Mesothelial cell of epicardium (in vitro differentiated cells): ENCODE measurements around the gene CRELD2. TPM values are rescaled to one million over a fixed set of nuclear protein-coding genes. Genes with fewer than 3 reads are reported as not detected.

Experiments
- DNase-seq, 2 experiments: peaks; one replicate each; pipeline ENCODE4 v3.0.0; 2021; ENCODE audit warnings: low spot score in 2 of 2; ENCODE audit not compliant: unreplicated experiment in 2 of 2
- H3K27ac Mint-ChIP-seq: 2 replicates; pipeline ENCODE4 v1.8.0; 2021; ENCODE audit warnings: mixed read lengths
- H3K27me3 Mint-ChIP-seq: 2 replicates; pipeline ENCODE4 v1.8.0; 2021; ENCODE audit warnings: low read depth, mixed read lengths
- H3K36me3 Mint-ChIP-seq: 2 replicates; pipeline ENCODE4 v1.8.0; 2021; ENCODE audit warnings: mixed read lengths
- H3K4me1 Mint-ChIP-seq: 2 replicates; pipeline ENCODE4 v1.8.0; 2021; ENCODE audit warnings: mixed read lengths
- H3K4me3 Mint-ChIP-seq: 2 replicates; pipeline ENCODE4 v1.8.0; 2021; ENCODE audit warnings: mild to moderate bottlenecking, moderate library complexity, mixed read lengths
- H3K9me3 Mint-ChIP-seq: 2 replicates; pipeline ENCODE4 v1.8.0; 2021; ENCODE audit warnings: mixed read lengths
- CTCF ChIP-seq: fragments of 200-600 bp; sonication (generic); IDR thresholded peaks from one replicate; pipeline ENCODE4 v1.5.0; 2021; ENCODE audit warnings: antibody characterized with exemption; ENCODE audit not compliant: unreplicated experiment
- total RNA-seq: library from RNA; stranded (reverse); gene quantifications from 3 replicates; pipeline ENCODE4 v1.2.1, GENCODE V29; 2021

The CRELD2 gene
- total RNA-seq, 1 donor from 2014 or later: 41.4 TPM

- DNase-seq: no peak
- no peaks in the 10 kb centered on the region for H3K36me3 Mint-ChIP-seq
- no peak overlapping the region for H3K4me3 Mint-ChIP-seq
- TF ChIP-seq CTCF: no peak
- H3K27me3 Mint-ChIP-seq: no peaks in the 10 kb centered on the region
- no peak overlapping the region for H3K27ac Mint-ChIP-seq
- peaks cover 7% of the 10 kb centered on the region for H3K4me1 Mint-ChIP-seq
- H3K9me3 Mint-ChIP-seq: no peaks in the 10 kb centered on the region
Measured at GRCh38 chr22:49926916-49927315, 8.5 kb downstream of the CRELD2 start.

GRCh38 chr22:49927483-49928184, 9.2 kb downstream of the CRELD2 start:
- peaks cover 7% of the 10 kb centered on the region for H3K4me1 Mint-ChIP-seq
- no peak overlapping the region for H3K4me3 Mint-ChIP-seq
- H3K27me3 Mint-ChIP-seq: no peaks in the 10 kb centered on the region
- no peak overlapping the region for H3K27ac Mint-ChIP-seq
- no peaks in the 10 kb centered on the region for H3K36me3 Mint-ChIP-seq
- no peak for TF ChIP-seq CTCF
- no peak for DNase-seq
- no peaks in the 10 kb centered on the region for H3K9me3 Mint-ChIP-seq

- Mint-ChIP-seq H3K36me3 (no peaks in the 10 kb centered on the region), H3K27me3 (no peaks in the 10 kb centered on the region), H3K9me3 (no peaks in the 10 kb centered on the region), H3K4me3 (no peak overlapping the region), H3K27ac (no peak overlapping the region), H3K4me1 (peaks cover 7% of the 10 kb centered on the region)
- DNase-seq: no peak
- no peak for TF ChIP-seq CTCF
Measured at GRCh38 chr22:49928185-49928495, 9.7 kb downstream of the CRELD2 start.

GRCh38 chr22:49928555-49929210, 10.2 kb downstream of the CRELD2 start:
- Mint-ChIP-seq H3K36me3 (no peaks in the 10 kb centered on the region), H3K4me3 (peak overlapping the region; percentile 15), H3K4me1 (peaks cover 7% of the 10 kb centered on the region), H3K27me3 (no peaks in the 10 kb centered on the region), H3K27ac (no peak overlapping the region), H3K9me3 (no peaks in the 10 kb centered on the region)
- TF ChIP-seq CTCF: no peak
- no peak for DNase-seq

- H3K36me3 Mint-ChIP-seq: no peaks in the 10 kb centered on the region
- H3K4me3 Mint-ChIP-seq: peak overlapping the region; percentile 22
Measured at GRCh38 chr22:49929211-49929979, 11.0 kb downstream of the CRELD2 start.

More at GRCh38 chr22:49929211-49929979, 11.0 kb downstream of the CRELD2 start:
- Mint-ChIP-seq H3K27me3 (no peaks in the 10 kb centered on the region), H3K4me1 (peaks cover 7% of the 10 kb centered on the region), H3K9me3 (no peaks in the 10 kb centered on the region), H3K27ac (no peak overlapping the region)
- DNase-seq: peak; percentile 70 to 90
- TF ChIP-seq CTCF: peak; percentile 94
